Amniotic stem cell (primary cell): ENCODE data around the gene HTATSF1.

ENCODE experiments used
- DNase-seq: peaks from one replicate; lab custom pipeline; 2025; lab: John Stamatoyannopoulos, UW

HTATSF1 gene, protein sequence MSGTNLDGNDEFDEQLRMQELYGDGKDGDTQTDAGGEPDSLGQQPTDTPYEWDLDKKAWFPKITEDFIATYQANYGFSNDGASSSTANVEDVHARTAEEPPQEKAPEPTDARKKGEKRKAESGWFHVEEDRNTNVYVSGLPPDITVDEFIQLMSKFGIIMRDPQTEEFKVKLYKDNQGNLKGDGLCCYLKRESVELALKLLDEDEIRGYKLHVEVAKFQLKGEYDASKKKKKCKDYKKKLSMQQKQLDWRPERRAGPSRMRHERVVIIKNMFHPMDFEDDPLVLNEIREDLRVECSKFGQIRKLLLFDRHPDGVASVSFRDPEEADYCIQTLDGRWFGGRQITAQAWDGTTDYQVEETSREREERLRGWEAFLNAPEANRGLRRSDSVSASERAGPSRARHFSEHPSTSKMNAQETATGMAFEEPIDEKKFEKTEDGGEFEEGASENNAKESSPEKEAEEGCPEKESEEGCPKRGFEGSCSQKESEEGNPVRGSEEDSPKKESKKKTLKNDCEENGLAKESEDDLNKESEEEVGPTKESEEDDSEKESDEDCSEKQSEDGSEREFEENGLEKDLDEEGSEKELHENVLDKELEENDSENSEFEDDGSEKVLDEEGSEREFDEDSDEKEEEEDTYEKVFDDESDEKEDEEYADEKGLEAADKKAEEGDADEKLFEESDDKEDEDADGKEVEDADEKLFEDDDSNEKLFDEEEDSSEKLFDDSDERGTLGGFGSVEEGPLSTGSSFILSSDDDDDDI

DNA sequence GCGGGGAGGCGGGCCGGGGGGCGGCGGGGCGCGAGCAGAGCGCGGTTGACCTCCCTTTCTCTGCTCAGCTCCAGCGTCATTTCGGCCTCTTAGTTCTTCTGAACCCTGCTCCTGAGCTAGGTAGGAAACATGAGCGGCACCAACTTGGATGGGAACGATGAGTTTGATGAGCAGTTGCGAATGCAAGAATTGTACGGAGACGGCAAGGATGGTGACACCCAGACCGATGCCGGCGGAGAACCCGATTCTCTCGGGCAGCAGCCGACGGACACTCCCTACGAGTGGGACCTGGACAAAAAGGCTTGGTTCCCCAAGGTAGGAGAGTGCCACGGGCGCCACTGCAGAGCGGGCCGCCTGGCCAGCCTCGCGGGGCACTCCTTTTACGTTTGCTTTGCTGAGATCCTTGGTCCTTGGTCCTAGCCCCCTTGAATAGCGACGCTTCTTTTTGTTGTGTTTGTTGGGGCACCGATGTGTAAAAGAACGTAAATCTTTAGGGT lies at the start of gene HTATSF1:
Gene HTATSF1, plus strand, starts transcription at position 37 of the 497 bp plus-strand sequence. Its CDS starts 93 bp downstream, at position 130.
- no peak for DNase-seq

DNA sequence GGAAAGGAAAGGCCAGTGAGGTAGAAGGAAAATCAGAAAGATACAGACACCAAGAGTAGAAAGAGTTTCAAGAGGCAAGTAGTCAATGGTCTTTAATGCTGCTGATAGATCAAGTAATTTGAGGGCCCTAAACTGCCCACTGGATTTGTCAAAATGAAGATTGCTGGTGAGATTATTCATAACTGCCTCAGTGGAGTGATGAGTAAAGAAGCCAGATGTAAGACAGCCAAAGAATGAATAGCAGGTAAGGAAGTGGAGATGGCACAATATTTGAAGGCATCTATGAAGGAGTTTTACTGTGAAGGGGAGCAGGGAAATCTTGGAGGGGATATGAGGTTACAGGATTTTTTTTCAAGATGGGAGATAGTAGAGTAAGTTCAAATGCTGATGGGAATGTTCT lies 49.4 kb upstream of the HTATSF1 start:
- no peak for DNase-seq

DNA sequence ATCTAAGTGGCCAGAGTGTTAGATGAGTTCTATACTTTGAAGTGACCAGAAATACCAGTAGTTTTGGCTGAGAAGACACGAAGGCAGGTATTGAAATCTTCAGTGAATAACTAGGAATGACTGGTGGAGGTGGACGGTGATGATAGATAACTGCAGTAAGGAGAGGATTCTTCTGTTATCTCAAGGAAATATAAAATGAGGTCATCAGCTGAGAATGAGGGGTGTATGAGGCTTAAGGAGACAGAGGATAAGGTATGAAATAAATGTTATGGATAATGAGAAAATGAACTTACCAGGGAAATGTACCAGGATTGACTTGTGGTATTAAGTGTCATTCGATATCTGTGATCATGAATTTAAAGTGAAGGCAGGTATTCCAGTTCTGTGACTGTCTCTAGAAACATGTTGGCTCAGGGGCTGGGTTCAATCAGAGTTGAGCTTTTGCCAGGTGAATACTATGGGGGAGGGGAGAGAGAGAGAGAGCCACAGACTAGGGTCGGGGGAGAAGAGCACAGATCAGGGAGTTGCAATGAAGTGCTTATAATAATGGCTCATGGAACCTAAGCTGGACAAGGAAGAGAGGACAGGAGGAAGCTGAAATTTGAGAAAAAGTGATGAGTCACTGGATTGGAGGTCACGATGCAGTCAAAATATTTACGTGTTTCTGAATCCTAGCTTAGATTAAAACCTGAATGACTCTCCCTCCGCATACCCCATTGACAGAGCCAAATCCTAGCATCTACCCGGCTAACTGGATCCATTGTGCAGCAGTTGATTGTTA lies 47.2 kb upstream of the HTATSF1 start:
- no peak for DNase-seq

DNA sequence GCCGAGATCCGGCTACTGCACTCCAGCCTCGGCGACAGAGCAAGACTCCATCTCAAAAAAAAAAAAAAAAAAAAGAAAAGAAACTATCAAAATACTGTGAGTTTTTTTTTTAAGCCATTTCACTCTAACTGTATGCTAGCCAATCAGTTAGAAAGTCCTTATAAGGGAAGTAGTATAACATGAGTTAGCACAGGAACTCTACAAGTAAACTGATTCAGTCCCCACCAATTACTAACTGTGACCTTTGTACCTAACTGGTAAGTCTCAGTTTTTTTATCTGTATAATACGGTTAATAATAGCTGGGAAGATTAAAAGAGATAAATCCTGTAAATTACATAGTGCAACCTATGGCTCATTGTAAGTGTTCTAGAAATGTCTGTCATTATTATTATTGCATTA lies 44.8 kb upstream of the HTATSF1 start:
- DNase-seq: no peak

DNA sequence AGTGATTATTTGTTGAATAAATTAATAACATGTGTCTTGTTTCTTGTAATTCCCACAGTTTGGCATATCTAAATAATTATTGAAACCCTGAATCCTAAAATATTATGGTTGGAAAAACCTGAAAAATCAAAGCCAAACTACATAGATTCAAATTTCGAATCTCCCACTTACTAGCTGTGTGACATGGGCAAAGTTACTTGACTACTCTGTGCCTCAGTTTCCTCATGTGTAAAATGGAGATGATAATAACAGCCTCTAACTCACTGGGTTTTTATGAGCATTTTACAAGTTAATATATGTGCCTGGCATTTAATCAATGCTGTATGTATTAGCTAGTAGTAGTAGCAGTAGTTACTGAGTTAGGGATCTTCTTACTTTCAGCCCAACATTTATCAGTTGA lies 44.3 kb upstream of the HTATSF1 start:
- DNase-seq: no peak

DNA sequence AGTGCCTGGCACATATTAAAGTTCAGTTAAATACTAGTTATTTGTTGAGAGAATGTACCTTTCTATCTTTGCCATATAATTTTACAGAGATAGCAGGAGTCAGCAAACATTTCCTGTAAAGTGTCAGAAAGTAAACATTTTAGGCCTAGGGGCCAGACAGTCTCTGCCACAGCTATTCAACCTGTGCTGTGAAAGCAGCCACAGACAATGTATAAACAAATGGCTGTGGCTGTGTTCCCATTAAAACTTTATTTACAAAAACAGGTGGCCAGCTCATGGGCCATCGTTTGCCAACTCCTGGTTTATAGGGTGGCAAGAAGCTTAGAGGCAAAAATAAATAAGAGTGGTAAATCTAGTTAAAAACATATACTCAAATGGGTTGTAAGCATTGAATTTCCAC lies 43.6 kb upstream of the HTATSF1 start:
- DNase-seq: no peak

DNA sequence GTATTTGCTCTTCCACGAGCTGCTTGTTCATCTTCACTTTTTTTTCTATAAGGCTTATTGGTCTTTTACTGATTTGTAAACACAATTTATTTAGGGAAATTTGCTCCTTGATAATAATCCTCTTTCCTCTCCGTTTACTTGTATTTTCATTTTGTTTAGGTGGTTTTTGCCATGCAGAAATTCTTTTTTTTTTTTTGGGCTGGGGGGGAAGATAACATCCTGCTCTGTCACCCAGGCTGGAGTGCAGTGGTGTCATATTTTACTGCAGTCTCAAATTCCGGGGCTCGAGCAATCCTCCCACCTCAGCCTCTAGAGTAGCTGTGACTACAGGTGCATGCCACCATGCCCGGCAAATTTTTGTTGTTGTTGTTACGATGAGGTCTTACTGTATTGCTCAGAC lies 41.3 kb upstream of the HTATSF1 start:
- DNase-seq: no peak

DNA sequence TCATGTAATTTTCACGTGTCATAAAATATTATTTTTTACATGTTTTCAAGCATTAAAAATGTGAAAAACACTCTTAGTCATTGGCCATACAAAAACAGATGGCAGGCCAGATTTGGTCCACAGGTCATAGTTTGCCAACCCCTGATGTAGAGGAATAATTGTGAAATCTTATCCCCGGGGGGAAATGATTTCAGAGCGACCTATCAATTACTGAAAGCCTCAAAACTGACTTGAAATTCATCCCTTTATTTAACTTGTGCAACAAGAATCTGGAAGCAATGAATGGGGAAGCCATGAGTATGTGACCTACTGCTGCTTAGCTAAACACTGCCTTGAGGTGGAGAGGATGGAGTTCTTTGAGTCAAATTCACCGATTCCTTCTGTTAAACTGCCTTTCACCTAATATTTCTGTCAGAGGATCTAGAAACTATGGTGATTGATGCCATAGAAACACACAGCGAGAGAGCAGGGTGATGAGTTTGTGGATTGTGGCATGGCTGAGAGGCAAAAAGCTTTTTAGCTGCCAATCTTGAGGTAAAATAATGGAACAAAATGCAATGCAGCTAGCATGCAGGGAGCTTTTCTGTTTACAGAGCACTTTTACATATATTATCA lies 40.0 kb upstream of the HTATSF1 start:
- DNase-seq: no peak

DNA sequence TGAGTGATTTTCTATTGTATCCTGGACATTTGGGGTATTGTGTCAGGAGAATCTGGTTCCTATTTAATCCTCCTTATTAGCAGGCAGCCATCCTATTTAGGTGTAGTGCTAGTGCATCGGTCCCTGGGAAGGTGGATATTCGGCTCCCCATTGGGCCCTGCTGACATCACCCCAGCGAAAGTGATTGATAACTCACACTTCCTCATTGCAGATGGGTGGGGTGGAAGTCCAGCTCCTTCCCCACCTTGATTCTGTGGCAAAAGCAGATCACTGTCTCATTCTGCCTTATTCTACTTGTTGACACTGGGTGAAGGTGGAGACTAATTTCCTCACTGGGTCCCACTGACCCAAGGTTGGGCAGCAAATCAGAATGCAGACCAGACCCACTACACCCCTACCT lies 32.8 kb upstream of the HTATSF1 start:
- DNase-seq: no peak

DNA sequence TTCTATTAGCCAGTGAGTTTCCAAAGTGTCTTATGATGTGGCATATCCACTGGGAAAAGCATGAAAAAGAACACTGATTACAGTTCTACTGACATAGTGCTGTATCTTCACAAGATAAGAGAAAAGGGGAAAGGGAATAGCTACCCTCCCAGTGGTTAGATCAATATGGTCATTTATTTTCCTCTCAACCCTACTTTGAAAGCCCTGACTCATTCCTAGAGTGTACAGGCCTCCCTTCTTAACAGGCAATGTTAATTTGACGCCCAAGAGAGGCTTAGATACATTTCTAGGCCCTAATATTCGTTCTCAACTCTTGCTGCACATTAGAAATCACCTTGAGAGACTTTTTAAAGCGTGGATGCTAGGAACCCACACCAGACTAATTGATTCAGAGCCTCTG lies 30.1 kb upstream of the HTATSF1 start:
- DNase-seq: no peak

DNA sequence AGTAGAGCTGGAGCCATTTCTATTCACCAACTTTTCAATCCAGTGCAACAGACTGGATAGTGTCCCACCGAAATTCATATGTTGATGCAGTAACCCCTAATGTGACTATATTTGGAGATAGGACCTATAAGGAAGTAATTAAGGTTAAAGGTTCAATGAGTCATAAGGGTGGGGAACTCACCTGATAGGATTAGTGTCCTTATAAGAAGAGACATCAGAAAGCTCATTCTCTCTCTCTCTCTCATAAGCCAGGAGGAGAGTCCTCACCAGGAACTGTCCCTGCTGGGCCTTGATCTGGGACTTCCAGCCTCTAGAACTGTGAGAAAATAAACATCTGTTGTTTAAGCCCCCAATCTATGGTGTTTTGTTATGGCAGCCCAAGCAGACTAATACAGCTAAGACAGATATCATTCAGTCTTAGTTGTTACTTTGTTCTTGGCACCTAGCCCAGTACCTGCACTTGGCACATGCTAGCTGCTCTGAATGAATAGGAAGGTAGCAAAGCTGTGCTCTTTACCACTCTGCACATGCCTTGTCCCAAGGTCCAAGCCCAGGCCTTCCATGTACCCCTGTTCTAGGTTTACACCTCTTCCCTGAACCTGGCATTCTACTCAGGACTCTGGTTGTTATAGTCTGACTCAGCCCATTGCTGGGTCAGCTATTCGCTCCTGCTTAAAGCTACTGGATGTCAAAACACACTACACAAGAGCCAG lies 28.8 kb upstream of the HTATSF1 start:
- DNase-seq: no peak

DNA sequence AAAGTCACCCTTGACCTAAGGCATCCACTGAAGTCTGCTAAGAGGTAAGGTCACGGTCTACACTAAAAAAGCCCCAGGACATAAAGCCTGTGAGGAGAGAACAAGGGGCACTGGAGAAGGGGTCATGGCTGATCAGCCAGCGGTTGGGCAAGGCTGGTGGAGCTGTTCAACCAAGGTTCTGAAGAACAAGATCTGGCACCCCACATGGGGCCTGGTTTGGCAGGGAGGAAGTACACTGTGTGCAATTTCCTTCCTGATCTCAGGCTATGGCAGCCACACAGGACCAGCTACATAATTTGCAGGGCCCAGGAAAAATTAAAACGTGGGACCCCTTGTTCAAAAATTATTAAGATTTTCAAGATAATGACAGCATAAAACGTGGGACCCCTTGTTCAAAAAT lies 23.7 kb upstream of the HTATSF1 start:
- DNase-seq: no peak

DNA sequence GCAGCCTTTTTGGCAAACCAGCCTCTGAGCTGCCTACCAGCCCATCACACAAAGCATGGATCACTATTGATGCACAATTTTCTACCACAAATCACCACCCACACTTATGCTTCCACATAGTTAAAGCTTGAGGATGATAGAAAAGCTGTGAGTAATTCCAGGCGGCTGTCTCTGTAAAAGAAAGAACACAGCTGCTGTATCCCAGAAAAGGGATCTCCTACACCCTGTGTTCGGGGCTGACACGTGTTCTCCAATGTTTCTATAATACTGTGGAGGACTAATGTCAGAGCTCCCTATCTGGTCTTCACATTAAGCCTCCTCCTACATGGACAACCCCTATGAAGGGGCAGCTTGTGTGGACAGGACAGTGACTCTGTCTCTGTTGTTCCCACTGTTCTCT lies 22.2 kb upstream of the HTATSF1 start:
- no peak for DNase-seq

DNA sequence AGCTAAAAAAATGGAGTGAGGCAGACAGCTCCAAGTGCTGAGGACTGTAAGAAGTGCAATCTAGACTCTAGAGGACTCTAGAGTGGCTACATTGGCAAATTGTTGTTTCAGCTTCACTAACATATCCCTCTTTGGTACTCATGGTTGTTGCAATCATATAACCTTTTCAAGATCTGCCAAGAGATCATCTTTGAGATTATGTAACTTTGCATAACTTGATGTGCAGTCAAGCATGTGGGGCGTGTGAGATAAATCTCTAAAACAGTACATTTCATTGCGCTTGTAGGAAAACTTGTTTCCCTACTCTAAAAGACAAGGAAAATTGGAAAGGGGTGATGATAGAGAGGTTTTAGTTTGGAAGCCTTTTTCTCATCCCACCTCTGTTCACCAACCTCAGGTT lies 20.9 kb upstream of the HTATSF1 start:
- DNase-seq: no peak

DNA sequence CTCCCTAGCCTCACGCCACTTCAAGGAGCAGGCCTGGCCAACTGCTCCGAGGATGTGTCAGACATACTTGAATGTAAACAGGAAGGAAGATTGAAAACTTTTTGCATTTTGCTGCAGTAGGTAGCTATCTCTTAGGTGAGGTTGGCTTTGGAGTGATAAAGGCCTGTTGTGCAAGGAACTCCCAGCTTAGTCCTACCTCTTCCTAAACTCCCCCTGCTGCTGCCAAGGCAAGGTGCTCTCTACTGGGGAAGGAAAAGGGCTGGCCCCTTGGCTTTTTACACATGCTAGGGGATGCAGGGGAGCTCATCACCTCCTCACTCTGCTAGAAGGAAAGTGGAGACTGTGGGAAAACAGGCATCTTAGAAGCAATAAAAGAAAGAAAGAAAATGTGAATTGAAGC lies 20.4 kb upstream of the HTATSF1 start:
- no peak for DNase-seq

DNA sequence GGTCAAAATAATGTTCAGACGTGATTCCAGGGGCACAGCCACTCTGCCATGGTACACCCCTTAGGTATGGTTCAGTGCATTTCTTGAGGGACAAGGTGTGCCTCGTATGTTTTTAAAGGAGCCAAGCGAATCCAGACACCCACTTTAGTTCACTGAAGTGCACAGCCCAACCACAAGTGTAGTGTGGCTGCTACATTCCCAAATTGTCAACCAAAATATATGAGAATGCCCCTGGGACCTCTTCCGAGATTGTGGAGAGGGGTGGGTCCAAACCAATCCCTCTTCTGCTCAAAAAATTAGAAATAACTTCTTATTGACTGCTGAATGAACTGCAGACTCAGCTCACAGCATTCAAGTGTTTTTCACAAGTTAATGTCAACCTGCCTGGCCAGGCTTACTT lies 17.0 kb upstream of the HTATSF1 start:
- DNase-seq: no peak

DNA sequence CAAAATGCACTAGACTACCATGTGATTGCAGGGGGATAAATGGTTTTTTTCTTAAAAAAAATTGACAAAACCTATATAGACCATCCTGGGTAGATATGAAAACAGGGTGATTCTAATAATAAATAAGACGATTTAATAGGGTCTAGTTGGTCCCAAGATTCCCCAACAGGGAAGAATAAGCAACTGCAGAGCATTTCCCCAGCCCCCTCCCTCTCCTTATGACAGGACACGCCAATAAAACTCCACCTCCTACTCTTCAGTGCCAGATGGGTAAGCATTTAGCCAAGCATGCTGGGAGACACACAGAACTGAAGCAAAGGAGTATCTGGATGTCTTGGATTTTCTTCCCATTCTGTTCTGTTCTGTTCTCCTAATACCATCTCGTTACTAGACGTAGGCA lies 9.7 kb upstream of the HTATSF1 start, which contains the start of gene BRS3:
Gene BRS3, plus strand, starts transcription at position 301 of the 400 bp plus-strand sequence. CDS start 168 bp downstream, outside the sequence.
- no peak for DNase-seq

DNA sequence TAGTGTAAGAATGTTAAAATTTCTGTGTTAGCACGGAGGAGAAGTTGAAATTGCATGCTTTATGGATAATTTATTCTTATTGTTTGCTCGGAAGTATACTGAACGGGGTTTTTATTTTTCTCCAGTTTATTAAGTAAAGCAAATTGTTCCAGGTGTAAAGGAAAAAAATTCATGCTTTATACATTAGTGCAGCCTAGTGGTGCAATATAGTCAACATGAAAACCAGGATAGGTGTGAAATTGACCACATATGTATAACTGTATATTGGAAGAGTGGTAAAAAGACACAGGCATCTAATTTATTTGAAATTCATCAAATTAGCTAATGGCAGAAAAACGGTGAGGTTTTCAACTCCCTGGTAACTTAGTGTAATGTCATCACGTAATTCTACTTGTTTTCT lies 8.7 kb upstream of the HTATSF1 start:
- DNase-seq: no peak

DNA sequence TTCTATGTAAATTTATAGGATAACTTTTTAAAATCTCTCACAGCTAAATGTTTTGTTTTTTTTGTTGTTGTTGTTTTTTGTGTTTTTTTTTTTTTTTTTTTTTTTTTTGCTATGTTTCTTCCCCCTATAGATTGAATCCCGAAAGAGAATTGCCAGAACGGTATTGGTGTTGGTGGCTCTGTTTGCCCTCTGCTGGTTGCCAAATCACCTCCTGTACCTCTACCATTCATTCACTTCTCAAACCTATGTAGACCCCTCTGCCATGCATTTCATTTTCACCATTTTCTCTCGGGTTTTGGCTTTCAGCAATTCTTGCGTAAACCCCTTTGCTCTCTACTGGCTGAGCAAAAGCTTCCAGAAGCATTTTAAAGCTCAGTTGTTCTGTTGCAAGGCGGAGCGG lies 5.6 kb upstream of the HTATSF1 start:
- DNase-seq: no peak

DNA sequence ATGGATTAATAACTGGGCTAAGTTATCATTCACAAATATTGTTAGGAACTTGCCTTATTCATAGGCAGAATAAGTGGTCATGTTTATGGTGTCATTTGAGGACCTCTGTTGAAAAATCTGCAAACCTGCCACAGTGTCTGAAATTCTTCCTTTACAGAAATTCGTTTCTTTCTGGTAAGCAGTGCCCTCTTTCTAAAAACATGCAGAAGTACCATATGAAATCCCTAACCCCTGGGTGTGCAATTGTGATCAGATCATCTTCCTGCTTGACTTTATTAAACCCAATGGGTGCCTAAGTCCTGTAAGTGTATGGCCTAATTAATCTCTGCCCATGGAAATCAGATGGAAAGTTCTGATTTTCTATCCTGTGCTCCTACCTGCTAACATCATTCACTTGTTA lies 4.4 kb upstream of the HTATSF1 start:
- no peak for DNase-seq

DNA sequence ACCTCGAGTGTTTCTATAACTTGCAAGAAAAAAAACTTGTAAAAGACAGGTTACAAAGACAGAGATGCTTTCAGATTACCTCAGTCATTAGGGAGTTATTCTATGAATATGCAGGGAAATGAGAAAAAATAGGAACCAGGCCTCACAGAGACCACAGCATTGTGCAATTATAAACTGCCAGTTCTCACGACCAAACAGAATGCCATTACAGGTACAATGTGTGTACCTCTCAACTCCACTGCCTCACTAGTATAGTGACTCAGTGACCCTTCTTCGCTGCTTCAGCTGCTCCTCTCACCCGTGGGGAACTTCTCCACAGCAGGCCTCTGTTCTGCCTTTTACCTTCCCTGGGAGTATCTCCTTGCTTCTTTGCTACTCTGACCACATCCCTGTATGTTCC lies 2.3 kb upstream of the HTATSF1 start:
- DNase-seq: no peak
